HG03439 (cell line): ENCODE measurements around the gene DVL1.
A peak's percentile ranks its signal among the peaks of the same experiment; 100 is the strongest.
"Not testable (repeated sequence)": the region's sequence is repeated elsewhere in the genome, so short reads cannot be mapped to it uniquely, and the experiment has no call there.

Experiments
- ATAC-seq: cut with Tn5 transposase; IDR thresholded peaks from one replicate; pipeline ENCODE4 v1.9.1; 2021; ENCODE audit warnings: mild to moderate bottlenecking, moderate library complexity; ENCODE audit not compliant: unreplicated experiment

The DVL1 gene

GRCh38 chr1:1349256-1350012, at the start of gene DVL1:
Gene DVL1, minus strand, starts transcription at chr1:1349418. Its CDS starts 353 bp downstream, at chr1:1349065.
- peak; percentile 53 for ATAC-seq

- peak; percentile 14 for ATAC-seq
Observed at GRCh38 chr1:1398677-1399186, 49.5 kb upstream of the DVL1 start.

- ATAC-seq = no peak
Observed at GRCh38 chr1:1397839-1398523, 48.8 kb upstream of the DVL1 start.

- ATAC-seq = no peak
Observed at GRCh38 chr1:1395166-1395565, 45.9 kb upstream of the DVL1 start.

GRCh38 chr1:1394116-1394515, 44.9 kb upstream of the DVL1 start:
- ATAC-seq = no peak

GRCh38 chr1:1393428-1393827, 44.2 kb upstream of the DVL1 start:
- no peak for ATAC-seq

- ATAC-seq = no peak
Observed at GRCh38 chr1:1393014-1393413, 43.8 kb upstream of the DVL1 start.

- no peak for ATAC-seq
Observed at GRCh38 chr1:1391225-1391624, 42.0 kb upstream of the DVL1 start.

GRCh38 chr1:1390675-1391074, 41.5 kb upstream of the DVL1 start:
- ATAC-seq = no peak

GRCh38 chr1:1388078-1388472, 38.9 kb upstream of the DVL1 start:
- ATAC-seq = no peak

- ATAC-seq = no peak
Observed at GRCh38 chr1:1387098-1388077, 38.2 kb upstream of the DVL1 start.

GRCh38 chr1:1385931-1386330, 36.7 kb upstream of the DVL1 start:
- ATAC-seq = no peak

GRCh38 chr1:1385339-1385738, 36.1 kb upstream of the DVL1 start:
- ATAC-seq = not testable (repeated sequence)

- no peak for ATAC-seq
Observed at GRCh38 chr1:1381294-1381693, 32.1 kb upstream of the DVL1 start.

GRCh38 chr1:1380860-1381259, 31.6 kb upstream of the DVL1 start:
- ATAC-seq = no peak

GRCh38 chr1:1377540-1378205, 28.5 kb upstream of the DVL1 start:
- no peak for ATAC-seq

GRCh38 chr1:1376551-1377226, 27.5 kb upstream of the DVL1 start:
- no peak for ATAC-seq

GRCh38 chr1:1374929-1375662, 25.9 kb upstream of the DVL1 start, which contains the start of gene AURKAIP1:
Gene AURKAIP1, minus strand, starts transcription at chr1:1375207. Its CDS starts 451 bp downstream, at chr1:1374756.
- ATAC-seq = peak; percentile 89

GRCh38 chr1:1374589-1374928, 25.3 kb upstream of the DVL1 start:
- peak; percentile 3 for ATAC-seq
